Hepatocyte (in vitro differentiated cells): Measurements from ENCODE around the gene NHEJ1.

Experiments
- EZH2 ChIP-seq: fragments of 200-600 bp; sonication (generic); IDR thresholded peaks from 2 replicates; pipeline ENCODE4 v1.6.1; 2016; ENCODE audit warnings: antibody characterized with exemption, mild to moderate bottlenecking, borderline replicate concordance
- TF ChIP-seq, protein P1 (sequence below): fragments of 200-600 bp; sonication (generic); IDR thresholded peaks from 2 replicates; pipeline ENCODE4 v1.5.1; 2016; ENCODE audit warnings: antibody characterized with exemption, mild to moderate bottlenecking; ENCODE audit not compliant: poor library complexity

DNA sequence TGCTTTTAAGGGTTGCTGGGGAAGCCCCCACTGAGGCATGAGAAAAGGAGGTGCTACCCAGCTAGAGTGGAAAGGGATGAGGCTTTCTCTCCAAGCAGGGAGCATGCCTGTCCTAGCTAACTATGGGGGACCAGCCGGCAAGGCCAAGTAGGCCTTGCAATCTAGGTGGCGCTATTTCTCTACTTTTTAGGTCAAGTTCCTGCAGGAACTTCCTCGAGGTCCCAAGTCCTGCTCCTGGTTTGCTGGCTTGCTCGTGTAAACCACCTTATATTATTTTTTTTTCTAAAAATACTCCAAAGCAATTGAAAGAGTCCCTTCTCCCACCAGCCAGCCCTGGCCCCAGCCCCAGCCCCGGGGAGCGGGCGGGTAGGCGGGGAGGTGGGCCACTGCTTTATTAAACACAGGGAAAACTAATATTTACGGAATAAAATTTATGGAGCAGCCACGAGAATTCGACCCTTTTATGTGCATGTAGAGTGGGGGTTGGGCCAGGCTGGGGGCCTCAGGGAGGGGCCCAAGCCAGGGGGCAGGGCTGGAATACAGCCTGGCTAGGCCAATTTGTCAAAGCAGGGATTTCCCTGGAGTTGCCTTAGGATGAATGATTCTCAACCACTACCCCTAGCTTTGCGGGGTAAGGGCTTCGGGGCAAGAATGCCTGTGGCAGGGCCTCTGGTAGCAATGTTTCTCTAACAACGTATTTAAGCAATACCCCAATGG lies 87.0 kb downstream of the NHEJ1 start:
- TF ChIP-seq, protein P1, sequence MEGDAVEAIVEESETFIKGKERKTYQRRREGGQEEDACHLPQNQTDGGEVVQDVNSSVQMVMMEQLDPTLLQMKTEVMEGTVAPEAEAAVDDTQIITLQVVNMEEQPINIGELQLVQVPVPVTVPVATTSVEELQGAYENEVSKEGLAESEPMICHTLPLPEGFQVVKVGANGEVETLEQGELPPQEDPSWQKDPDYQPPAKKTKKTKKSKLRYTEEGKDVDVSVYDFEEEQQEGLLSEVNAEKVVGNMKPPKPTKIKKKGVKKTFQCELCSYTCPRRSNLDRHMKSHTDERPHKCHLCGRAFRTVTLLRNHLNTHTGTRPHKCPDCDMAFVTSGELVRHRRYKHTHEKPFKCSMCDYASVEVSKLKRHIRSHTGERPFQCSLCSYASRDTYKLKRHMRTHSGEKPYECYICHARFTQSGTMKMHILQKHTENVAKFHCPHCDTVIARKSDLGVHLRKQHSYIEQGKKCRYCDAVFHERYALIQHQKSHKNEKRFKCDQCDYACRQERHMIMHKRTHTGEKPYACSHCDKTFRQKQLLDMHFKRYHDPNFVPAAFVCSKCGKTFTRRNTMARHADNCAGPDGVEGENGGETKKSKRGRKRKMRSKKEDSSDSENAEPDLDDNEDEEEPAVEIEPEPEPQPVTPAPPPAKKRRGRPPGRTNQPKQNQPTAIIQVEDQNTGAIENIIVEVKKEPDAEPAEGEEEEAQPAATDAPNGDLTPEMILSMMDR: peak; percentile 68
- no peak for TF ChIP-seq EZH2
